LNCaP clone FGC (cell line): ENCODE measurements around the gene DSG1.

Experiments used
- DNase-seq: peaks from one replicate; pipeline ENCODE4 v3.0.0-alpha.2; 2011; ENCODE audit warnings: low read depth
- H3K4me3 ChIP-seq: 2 replicates; pipeline ENCODE4 v1.5.1; 2011; ENCODE audit warnings: mild to moderate bottlenecking, low read depth, low read length, control low read depth
- TF ChIP-seq, protein P1 (sequence below): IDR thresholded peaks from 2 replicates; pipeline ENCODE4 v1.5.1; 2012; ENCODE audit warnings: mild to moderate bottlenecking; ENCODE audit not compliant: control insufficient read depth, insufficient read depth; ENCODE audit errors: extremely low read depth

The DSG1 gene

DNA sequence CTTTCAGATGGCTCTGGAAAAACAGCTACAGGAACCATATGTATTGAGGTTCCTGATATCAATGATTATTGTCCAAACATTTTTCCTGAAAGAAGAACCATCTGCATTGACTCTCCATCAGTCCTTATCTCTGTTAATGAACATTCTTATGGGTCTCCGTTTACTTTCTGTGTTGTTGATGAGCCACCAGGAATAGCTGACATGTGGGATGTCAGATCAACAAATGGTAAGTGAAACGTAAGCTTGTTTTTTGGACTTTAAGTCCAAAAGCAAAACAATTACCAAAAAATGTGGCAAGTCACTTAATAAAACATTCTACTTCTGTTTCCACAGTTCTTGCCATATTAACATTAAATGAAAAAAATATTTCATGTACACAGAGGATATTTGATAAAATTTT lies 85.4 kb downstream of the DSG1 start:
- no peak overlapping the region for H3K4me3 ChIP-seq
- DNase-seq, result no peak
- TF ChIP-seq, protein P1, sequence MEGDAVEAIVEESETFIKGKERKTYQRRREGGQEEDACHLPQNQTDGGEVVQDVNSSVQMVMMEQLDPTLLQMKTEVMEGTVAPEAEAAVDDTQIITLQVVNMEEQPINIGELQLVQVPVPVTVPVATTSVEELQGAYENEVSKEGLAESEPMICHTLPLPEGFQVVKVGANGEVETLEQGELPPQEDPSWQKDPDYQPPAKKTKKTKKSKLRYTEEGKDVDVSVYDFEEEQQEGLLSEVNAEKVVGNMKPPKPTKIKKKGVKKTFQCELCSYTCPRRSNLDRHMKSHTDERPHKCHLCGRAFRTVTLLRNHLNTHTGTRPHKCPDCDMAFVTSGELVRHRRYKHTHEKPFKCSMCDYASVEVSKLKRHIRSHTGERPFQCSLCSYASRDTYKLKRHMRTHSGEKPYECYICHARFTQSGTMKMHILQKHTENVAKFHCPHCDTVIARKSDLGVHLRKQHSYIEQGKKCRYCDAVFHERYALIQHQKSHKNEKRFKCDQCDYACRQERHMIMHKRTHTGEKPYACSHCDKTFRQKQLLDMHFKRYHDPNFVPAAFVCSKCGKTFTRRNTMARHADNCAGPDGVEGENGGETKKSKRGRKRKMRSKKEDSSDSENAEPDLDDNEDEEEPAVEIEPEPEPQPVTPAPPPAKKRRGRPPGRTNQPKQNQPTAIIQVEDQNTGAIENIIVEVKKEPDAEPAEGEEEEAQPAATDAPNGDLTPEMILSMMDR, result no peak
